Nephron progenitor cell (in vitro differentiated cells): ENCODE measurements around the gene CFAP73.

ENCODE experiments used
- DNase-seq: peaks from one replicate; pipeline ENCODE4 v3.0.0; 2021
- H3K27ac Mint-ChIP-seq: 2 replicates; pipeline ENCODE4 v1.8.0; 2021; ENCODE audit warnings: mild to moderate bottlenecking, moderate library complexity, mixed read lengths
- H3K27me3 Mint-ChIP-seq: 2 replicates; pipeline ENCODE4 v1.8.0; 2021; ENCODE audit warnings: mild to moderate bottlenecking, low read depth, mixed read lengths; ENCODE audit not compliant: poor library complexity
- H3K36me3 Mint-ChIP-seq: 2 replicates; pipeline ENCODE4 v1.8.0; 2021; ENCODE audit warnings: low read depth, mixed read lengths
- H3K4me1 Mint-ChIP-seq: 2 replicates; pipeline ENCODE4 v1.8.0; 2021; ENCODE audit warnings: mixed read lengths
- H3K4me3 Mint-ChIP-seq: 2 replicates; pipeline ENCODE4 v1.8.0; 2021; ENCODE audit warnings: mild to moderate bottlenecking, moderate library complexity, mixed read lengths
- H3K9me3 Mint-ChIP-seq: 2 replicates; pipeline ENCODE4 v1.8.0; 2021; ENCODE audit warnings: mild to moderate bottlenecking, moderate library complexity, mixed read lengths
- TF ChIP-seq, protein P1 (sequence below): fragments of 200-600 bp; sonication (generic); IDR thresholded peaks from 2 replicates; pipeline ENCODE4 v1.5.0; 2021; ENCODE audit warnings: antibody characterized with exemption

Gene CFAP73

DNA sequence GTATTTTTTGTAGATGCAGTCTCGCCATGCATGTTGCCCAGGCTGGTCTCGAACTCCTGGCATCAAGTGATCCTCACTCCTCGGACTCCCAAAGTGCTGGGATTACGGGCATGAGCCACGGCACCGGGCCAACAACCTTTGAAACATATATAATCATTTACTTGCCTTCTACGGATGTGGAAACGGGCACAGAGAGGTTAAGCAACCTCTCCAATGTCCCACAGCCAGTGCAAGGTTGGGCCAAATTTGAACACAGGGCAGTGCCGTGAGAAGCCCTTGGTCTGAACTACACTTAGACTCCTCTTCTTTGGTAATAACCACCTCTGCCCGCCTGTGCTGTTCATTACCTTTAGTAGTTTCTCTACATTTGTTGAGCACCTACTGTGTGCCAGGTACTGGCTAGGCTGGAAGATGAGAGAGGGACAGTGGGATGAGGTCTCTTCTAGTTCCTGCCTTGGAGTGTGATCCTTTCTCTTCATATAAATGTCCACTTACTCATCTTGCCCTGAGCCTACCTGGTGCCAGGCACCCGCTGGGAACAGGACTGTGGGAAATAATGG is 33.6 kb downstream of the CFAP73 start:
- TF ChIP-seq, protein P1, sequence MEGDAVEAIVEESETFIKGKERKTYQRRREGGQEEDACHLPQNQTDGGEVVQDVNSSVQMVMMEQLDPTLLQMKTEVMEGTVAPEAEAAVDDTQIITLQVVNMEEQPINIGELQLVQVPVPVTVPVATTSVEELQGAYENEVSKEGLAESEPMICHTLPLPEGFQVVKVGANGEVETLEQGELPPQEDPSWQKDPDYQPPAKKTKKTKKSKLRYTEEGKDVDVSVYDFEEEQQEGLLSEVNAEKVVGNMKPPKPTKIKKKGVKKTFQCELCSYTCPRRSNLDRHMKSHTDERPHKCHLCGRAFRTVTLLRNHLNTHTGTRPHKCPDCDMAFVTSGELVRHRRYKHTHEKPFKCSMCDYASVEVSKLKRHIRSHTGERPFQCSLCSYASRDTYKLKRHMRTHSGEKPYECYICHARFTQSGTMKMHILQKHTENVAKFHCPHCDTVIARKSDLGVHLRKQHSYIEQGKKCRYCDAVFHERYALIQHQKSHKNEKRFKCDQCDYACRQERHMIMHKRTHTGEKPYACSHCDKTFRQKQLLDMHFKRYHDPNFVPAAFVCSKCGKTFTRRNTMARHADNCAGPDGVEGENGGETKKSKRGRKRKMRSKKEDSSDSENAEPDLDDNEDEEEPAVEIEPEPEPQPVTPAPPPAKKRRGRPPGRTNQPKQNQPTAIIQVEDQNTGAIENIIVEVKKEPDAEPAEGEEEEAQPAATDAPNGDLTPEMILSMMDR, result no peak
- no peaks in the 10 kb centered on the region for H3K27me3 Mint-ChIP-seq
- H3K4me1 Mint-ChIP-seq, result peaks cover 26% of the 10 kb centered on the region
- no peaks in the 10 kb centered on the region for H3K9me3 Mint-ChIP-seq
- no peak for DNase-seq
- H3K36me3 Mint-ChIP-seq, result peaks cover 54% of the 10 kb centered on the region
- no peak overlapping the region for H3K4me3 Mint-ChIP-seq
- H3K27ac Mint-ChIP-seq, result no peak overlapping the region

DNA sequence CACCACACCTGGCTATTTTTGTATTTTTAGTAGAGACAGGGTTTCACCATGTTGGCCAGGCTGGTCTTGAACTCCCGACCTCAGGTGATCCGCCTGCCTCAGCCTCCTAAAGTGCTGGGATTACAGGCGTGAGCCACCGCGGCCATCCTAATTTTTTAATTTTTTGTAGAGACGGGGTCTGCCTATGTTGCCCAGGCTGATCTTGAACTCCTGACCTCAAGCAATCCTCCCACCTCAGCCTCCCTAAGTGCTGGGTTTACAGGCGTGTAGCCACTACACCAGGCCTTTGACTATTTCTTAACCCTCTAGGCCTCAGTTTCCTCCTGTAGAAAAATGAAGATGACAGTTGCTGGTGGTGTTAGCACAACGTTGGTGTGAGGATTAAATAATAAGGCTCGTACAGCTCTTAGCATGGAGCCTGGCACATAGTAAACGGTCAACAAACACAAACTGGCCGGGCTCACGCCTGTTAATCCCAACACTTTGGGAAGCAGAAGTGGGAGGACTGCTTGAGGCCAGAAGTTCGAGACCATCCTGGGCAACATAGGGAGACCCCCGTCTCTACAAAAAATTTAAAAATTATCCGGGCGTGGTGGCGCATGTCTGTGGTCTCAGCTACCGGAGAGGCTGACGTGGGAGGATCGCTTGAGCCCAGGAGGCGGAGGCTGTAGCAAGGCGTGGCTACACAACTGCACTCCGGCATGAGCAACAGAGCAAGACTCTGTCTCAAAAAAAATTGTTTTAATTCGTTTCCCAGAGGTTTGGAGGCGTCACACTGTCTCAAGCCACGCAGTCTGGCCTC is 34.8 kb downstream of the CFAP73 start:
- no peak for DNase-seq
- Mint-ChIP-seq H3K4me3 (peak overlapping the region; percentile 92), H3K4me1 (peaks cover 28% of the 10 kb centered on the region), H3K9me3 (no peaks in the 10 kb centered on the region), H3K36me3 (peaks cover 50% of the 10 kb centered on the region), H3K27ac (peak overlapping the region; percentile 89), H3K27me3 (no peaks in the 10 kb centered on the region)
- TF ChIP-seq, protein P1, result no peak

DNA sequence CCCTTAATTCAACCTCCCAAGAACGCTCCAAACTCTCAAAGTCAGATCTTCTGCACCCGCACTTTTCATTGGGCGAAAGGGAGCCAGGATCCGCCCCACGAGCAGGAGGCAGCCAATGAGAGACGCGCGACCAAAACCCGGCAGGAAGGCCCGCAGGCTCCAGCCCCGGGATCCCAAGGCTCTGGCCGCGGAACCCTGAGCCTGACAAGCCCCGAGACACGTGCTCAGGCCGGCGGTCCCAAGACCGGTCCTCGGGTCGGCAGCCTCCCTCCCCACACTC is 35.3 kb downstream of the CFAP73 start:
- H3K4me1 Mint-ChIP-seq, result peaks cover 30% of the 10 kb centered on the region
- peaks cover 46% of the 10 kb centered on the region for H3K36me3 Mint-ChIP-seq
- H3K27ac Mint-ChIP-seq, result peak overlapping the region; percentile 89
- TF ChIP-seq, protein P1, result no peak
- peak; percentile 84 for DNase-seq
- H3K4me3 Mint-ChIP-seq, result peak overlapping the region; percentile 92
- H3K27me3 Mint-ChIP-seq, result no peaks in the 10 kb centered on the region
- no peaks in the 10 kb centered on the region for H3K9me3 Mint-ChIP-seq

DNA sequence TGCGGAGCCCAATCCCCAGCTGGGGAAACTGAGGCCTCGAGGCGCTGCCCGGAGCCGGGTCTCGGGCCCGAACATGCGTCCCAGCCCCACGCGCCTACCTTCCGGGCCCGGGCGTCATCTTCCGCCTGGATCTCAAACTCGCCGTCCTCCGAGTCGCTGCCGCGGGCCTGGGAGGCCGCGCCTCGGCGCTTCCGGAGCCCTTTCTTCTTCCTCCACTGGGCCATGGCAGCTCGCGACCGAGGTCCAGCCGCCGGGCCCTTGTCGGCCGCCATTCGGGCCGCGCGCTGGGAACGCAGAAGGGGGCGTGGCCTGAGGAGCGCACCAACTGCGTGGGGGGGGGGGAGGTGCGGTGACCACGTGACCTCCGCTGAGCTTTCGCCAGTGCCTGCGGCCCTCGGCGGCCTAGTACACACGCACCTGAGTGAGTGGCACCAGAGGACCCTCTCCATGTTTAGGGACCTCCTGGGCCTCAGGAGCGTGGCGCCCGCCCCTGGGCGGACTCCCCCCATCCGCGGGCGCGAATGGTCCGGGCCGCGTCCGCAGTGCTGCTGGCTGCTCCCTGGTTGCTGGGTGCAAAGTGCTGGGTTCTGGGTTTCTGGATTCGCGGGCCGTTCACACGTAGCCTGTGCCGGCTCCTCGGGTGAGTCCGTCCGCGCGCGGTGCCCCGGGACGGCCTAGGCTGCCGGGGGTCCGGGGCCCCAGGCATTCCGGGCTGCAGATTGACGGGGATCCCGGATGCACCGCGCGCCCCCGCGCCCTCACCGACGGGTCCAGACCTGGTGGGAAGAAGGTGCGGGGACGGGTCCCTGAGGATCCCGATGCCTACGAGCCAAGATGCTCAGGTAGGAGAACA is 35.9 kb downstream of the CFAP73 start, which contains the start of the genes DDX54 and RITA1:
Gene DDX54, minus strand, starts transcription at position 299 of the 853 bp plus-strand sequence. Its CDS starts 27 bp downstream, at position 272.
Gene RITA1, plus strand, starts transcription at position 542 of the 853 bp plus-strand sequence. CDS start 1,026 bp downstream, outside the sequence.
- Mint-ChIP-seq H3K4me3 (peak within 1 kb of the TSS; percentile 92), H3K4me1 (peaks cover 32% of the 10 kb centered on the region), H3K27me3 (no peaks in the 10 kb centered on the region), H3K27ac (peak within 1 kb of the TSS; percentile 96), H3K36me3 (peaks cover 41% of the 10 kb centered on the region), H3K9me3 (no peaks in the 10 kb centered on the region)
- TF ChIP-seq, protein P1, result no peak
- DNase-seq, result peak; percentile 90

DNA sequence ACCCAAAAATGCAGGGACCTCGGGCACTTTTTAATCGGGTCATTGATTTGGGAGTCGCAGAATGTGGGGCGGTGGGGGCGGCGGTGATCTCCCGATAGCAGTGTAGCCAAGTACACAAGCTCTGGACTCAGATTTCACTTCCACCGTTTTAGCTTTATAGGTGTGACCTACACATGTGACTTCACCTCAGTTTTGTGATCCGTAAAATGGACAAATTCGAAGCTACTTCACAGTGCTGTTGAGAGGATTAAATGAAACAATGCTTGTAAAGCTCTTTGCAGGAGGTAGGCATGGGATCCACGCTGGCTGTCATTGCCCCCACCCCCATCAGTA is 36.5 kb downstream of the CFAP73 start:
- no peak overlapping the region for H3K27ac Mint-ChIP-seq
- no peaks in the 10 kb centered on the region for H3K9me3 Mint-ChIP-seq
- peak overlapping the region; percentile 92 for H3K4me3 Mint-ChIP-seq
- H3K36me3 Mint-ChIP-seq, result peaks cover 41% of the 10 kb centered on the region
- TF ChIP-seq, protein P1, result no peak
- peaks cover 38% of the 10 kb centered on the region for H3K4me1 Mint-ChIP-seq
- no peak for DNase-seq
- H3K27me3 Mint-ChIP-seq, result no peaks in the 10 kb centered on the region
